ENCODE results near the gene UTP20.

The UTP20 gene

GRCh38 chr12:101287357-101287756 lies 7.5 kb downstream of the UTP20 start:
- no peak for TF ChIP-seq CTCF (IDR thresholded peaks at IDR 0.05; ENCODE audit: control insufficient read depth, insufficient read depth, low read depth, low read length, missing control alignments)
- no peak overlapping the region for H3K4me3 ChIP-seq (ENCODE audit: control insufficient read depth, low read depth, low read length)
- DNase-seq (ENCODE audit: low read depth): no peak

GRCh38 chr12:101297661-101298060 lies 17.8 kb downstream of the UTP20 start:
- no peak overlapping the region for H3K4me3 ChIP-seq (ENCODE audit: control insufficient read depth, low read depth, low read length)
- DNase-seq (ENCODE audit: low read depth): no peak
- TF ChIP-seq CTCF (IDR thresholded peaks at IDR 0.05; ENCODE audit: control insufficient read depth, insufficient read depth, low read depth, low read length, missing control alignments): no peak

- no peak overlapping the region for H3K4me3 ChIP-seq (ENCODE audit: control insufficient read depth, low read depth, low read length)
- no peak for TF ChIP-seq CTCF (IDR thresholded peaks at IDR 0.05; ENCODE audit: control insufficient read depth, insufficient read depth, low read depth, low read length, missing control alignments)
- peak; percentile 29 for DNase-seq (ENCODE audit: low read depth)
Measured at GRCh38 chr12:101298426-101298825, 18.5 kb downstream of the UTP20 start.

GRCh38 chr12:101299346-101299745 lies 19.4 kb downstream of the UTP20 start:
- TF ChIP-seq CTCF (IDR thresholded peaks at IDR 0.05; ENCODE audit: control insufficient read depth, insufficient read depth, low read depth, low read length, missing control alignments): no peak
- DNase-seq (ENCODE audit: low read depth): no peak
- no peak overlapping the region for H3K4me3 ChIP-seq (ENCODE audit: control insufficient read depth, low read depth, low read length)

GRCh38 chr12:101299931-101300330 lies 20.0 kb downstream of the UTP20 start:
- TF ChIP-seq CTCF (IDR thresholded peaks at IDR 0.05; ENCODE audit: control insufficient read depth, insufficient read depth, low read depth, low read length, missing control alignments): no peak
- DNase-seq (ENCODE audit: low read depth): no peak
- H3K4me3 ChIP-seq (ENCODE audit: control insufficient read depth, low read depth, low read length): no peak overlapping the region

GRCh38 chr12:101302741-101303140 lies 22.8 kb downstream of the UTP20 start:
- DNase-seq (ENCODE audit: low read depth): no peak
- TF ChIP-seq CTCF (IDR thresholded peaks at IDR 0.05; ENCODE audit: control insufficient read depth, insufficient read depth, low read depth, low read length, missing control alignments): no peak
- H3K4me3 ChIP-seq (ENCODE audit: control insufficient read depth, low read depth, low read length): no peak overlapping the region

GRCh38 chr12:101305226-101305779 lies 25.4 kb downstream of the UTP20 start:
- DNase-seq (ENCODE audit: low read depth): no peak
- H3K4me3 ChIP-seq (ENCODE audit: control insufficient read depth, low read depth, low read length): no peak overlapping the region
- no peak for TF ChIP-seq CTCF (IDR thresholded peaks at IDR 0.05; ENCODE audit: control insufficient read depth, insufficient read depth, low read depth, low read length, missing control alignments)

Measured in AG09309 (cell line).